Measurements from ENCODE around the gene TTLL10. TPM values are rescaled to one million over a fixed set of nuclear protein-coding genes. Genes with fewer than 3 reads are reported as not detected.

The TTLL10 gene
- total and polyA plus RNA-seq, 2 experiments from 2014 or later: 0.45 TPM; not detected in 1

- TF ChIP-seq, protein P1, sequence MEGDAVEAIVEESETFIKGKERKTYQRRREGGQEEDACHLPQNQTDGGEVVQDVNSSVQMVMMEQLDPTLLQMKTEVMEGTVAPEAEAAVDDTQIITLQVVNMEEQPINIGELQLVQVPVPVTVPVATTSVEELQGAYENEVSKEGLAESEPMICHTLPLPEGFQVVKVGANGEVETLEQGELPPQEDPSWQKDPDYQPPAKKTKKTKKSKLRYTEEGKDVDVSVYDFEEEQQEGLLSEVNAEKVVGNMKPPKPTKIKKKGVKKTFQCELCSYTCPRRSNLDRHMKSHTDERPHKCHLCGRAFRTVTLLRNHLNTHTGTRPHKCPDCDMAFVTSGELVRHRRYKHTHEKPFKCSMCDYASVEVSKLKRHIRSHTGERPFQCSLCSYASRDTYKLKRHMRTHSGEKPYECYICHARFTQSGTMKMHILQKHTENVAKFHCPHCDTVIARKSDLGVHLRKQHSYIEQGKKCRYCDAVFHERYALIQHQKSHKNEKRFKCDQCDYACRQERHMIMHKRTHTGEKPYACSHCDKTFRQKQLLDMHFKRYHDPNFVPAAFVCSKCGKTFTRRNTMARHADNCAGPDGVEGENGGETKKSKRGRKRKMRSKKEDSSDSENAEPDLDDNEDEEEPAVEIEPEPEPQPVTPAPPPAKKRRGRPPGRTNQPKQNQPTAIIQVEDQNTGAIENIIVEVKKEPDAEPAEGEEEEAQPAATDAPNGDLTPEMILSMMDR (conservative IDR thresholded peaks at IDR 0.05; ENCODE audit: low read depth in 2 of 2): no peak
- TF ChIP-seq POLR2AphosphoS5 (IDR thresholded peaks at IDR 0.05; ENCODE audit: low read depth) (no peak), JUNB (IDR thresholded peaks at IDR 0.05; ENCODE audit: unreplicated experiment) (no peak), NANOG (IDR thresholded peaks at IDR 0.05; ENCODE audit: borderline replicate concordance) (no peak), EZH2 (IDR thresholded peaks at IDR 0.05; ENCODE audit: low read depth, unreplicated experiment) (no peak), EZH2phosphoT487 (IDR thresholded peaks at IDR 0.05; ENCODE audit: unreplicated experiment) (no peak)
Measured at GRCh38 chr1:1227386-1227785, 53.7 kb downstream of the TTLL10 start (continued).

DNA sequence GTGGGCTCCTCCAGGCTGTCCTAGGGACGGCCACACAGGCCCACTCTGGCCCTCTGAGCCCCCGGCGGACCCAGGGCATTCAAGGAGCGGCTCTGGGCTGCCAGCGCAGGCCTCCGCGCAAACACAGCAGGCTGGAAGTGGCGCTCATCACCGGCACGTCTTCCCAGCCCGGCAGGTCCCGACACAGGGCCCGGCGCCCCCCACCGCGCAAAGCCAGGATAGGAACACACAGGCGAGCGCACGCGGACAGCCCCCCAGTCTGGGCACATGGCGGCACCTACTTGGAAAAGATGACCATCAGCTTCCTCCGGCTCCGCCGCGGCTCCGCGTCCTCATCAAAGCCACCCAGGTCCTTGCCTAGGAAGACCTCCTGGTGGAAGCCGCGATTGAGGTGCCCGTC lies 54.5 kb downstream of the TTLL10 start:
- Histone ChIP-seq H3K9me2 (ENCODE audit: insufficient read depth) (no peaks in the 10 kb centered on the region), H4K20me1 (replicated peaks; ENCODE audit: insufficient read depth) (peaks cover 5% of the 10 kb centered on the region; the same call in 1 of the 2 replicates), H3K79me2 (replicated peaks; ENCODE audit: insufficient read depth) (peaks cover 30% of the 10 kb centered on the region), H2AFZ (no peak overlapping the region), H3F3A (replicated peaks; ENCODE audit: low read depth) (0 out of 2 replicates have a peak, but pooled peaks cover 4% of the 10 kb centered on the region), H3K27me3 (ENCODE audit: insufficient read depth) (no peaks in the 10 kb centered on the region), H3K4me3 (no peak overlapping the region), H3K4me2 (no peak overlapping the region), H3K4me1 (ENCODE audit: insufficient read depth) (peaks cover 6% of the 10 kb centered on the region), H3K36me3 (ENCODE audit: insufficient read depth) (peaks cover 1% of the 10 kb centered on the region; the same call in 1 of the 2 replicates), H3K27ac (ENCODE audit: low read depth) (no peak overlapping the region)
- no peak for ATAC-seq
- DNase-seq (ENCODE audit: low spot score): no peak
- no peaks in the 10 kb centered on the region; the same call in 2 of the 3 replicates for H3K9me3 Mint-ChIP-seq
- TF ChIP-seq ZNF114 (CRISPR knock-in tag; IDR thresholded peaks at IDR 0.05) (no peak), ZNF462 (CRISPR knock-in tag; IDR thresholded peaks at IDR 0.05) (no peak), EZH2 (IDR thresholded peaks at IDR 0.05; ENCODE audit: low read depth, unreplicated experiment) (no peak), ZNF331 (CRISPR knock-in tag; IDR thresholded peaks at IDR 0.05; ENCODE audit: low read depth) (no peak)
- TF ChIP-seq, protein P2, sequence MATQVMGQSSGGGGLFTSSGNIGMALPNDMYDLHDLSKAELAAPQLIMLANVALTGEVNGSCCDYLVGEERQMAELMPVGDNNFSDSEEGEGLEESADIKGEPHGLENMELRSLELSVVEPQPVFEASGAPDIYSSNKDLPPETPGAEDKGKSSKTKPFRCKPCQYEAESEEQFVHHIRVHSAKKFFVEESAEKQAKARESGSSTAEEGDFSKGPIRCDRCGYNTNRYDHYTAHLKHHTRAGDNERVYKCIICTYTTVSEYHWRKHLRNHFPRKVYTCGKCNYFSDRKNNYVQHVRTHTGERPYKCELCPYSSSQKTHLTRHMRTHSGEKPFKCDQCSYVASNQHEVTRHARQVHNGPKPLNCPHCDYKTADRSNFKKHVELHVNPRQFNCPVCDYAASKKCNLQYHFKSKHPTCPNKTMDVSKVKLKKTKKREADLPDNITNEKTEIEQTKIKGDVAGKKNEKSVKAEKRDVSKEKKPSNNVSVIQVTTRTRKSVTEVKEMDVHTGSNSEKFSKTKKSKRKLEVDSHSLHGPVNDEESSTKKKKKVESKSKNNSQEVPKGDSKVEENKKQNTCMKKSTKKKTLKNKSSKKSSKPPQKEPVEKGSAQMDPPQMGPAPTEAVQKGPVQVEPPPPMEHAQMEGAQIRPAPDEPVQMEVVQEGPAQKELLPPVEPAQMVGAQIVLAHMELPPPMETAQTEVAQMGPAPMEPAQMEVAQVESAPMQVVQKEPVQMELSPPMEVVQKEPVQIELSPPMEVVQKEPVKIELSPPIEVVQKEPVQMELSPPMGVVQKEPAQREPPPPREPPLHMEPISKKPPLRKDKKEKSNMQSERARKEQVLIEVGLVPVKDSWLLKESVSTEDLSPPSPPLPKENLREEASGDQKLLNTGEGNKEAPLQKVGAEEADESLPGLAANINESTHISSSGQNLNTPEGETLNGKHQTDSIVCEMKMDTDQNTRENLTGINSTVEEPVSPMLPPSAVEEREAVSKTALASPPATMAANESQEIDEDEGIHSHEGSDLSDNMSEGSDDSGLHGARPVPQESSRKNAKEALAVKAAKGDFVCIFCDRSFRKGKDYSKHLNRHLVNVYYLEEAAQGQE (IDR thresholded peaks at IDR 0.05; ENCODE audit: unreplicated experiment): no peak
- TF ChIP-seq, protein P1 (conservative IDR thresholded peaks at IDR 0.05; ENCODE audit: low read depth in 2 of 2): no peak
- peaks cover 7% of the 10 kb centered on the region for H3K4me1 Mint-ChIP-seq
- peaks cover 10% of the 10 kb centered on the region for H3K27me3 Mint-ChIP-seq (ENCODE audit: insufficient read depth, low read depth, poor library complexity)
- H3K36me3 Mint-ChIP-seq (ENCODE audit: low read depth): peaks cover 22% of the 10 kb centered on the region
- H3K27ac Mint-ChIP-seq: no peak overlapping the region
- H3K4me3 Mint-ChIP-seq: no peak overlapping the region

Data from GM23338 (cell line).